Kidney (tissue), 14 donors: ENCODE measurements around the gene KRT78. TPM values are rescaled to one million over a fixed set of nuclear protein-coding genes. Genes with fewer than 3 reads are reported as not detected.

Source experiments
- DNase-seq, 5 donors: peaks; one replicate each; pipeline ENCODE4 v3.0.0-alpha.2; 2013 to 2020
- FAIRE-seq: peaks from 2 replicates; lab custom pipeline; 2012; peaks lifted over from hg19 to GRCh38; lab: Jason Lieb, UNC
- H3K27ac ChIP-seq, 2 donors: one replicate each; pipeline ENCODE4 v1.7.0; 2013; ENCODE audit warnings: low read depth in 2 of 2, low read length in 2 of 2, inconsistent platforms in 1 of 2
- H3K27me3 ChIP-seq: one replicate; pipeline ENCODE4 v1.7.1; 2013; ENCODE audit warnings: low read length, inconsistent platforms; ENCODE audit not compliant: control insufficient read depth, insufficient read depth
- H3K36me3 ChIP-seq, 3 donors: one replicate each; pipeline versions ENCODE4 v1.7.0 to v1.7.1; 2013; ENCODE audit warnings: low read length in 3 of 3, control low read depth in 1 of 3, inconsistent platforms in 1 of 3; ENCODE audit not compliant: insufficient read depth in 3 of 3, control insufficient read depth in 2 of 3
- H3K4me1 ChIP-seq, 3 donors: one replicate each; pipeline versions ENCODE4 v1.7.0 to v1.7.1; 2013; ENCODE audit warnings: low read length in 3 of 3, inconsistent platforms in 1 of 3, low read depth in 1 of 3; ENCODE audit not compliant: control insufficient read depth in 2 of 3, insufficient read depth in 2 of 3
- H3K4me3 ChIP-seq, 3 donors: one replicate each; pipeline versions ENCODE4 v1.7.0 to v1.8.1; 2013; ENCODE audit warnings: low read length in 3 of 3, control low read depth in 1 of 3, inconsistent platforms in 1 of 3
- H3K9ac ChIP-seq, 3 donors: one replicate each; pipeline versions ENCODE4 v1.7.0 to v1.7.1; 2013; ENCODE audit warnings: low read length in 3 of 3, control low read depth in 1 of 3, inconsistent platforms in 1 of 3
- H3K9me3 ChIP-seq, 3 donors: one replicate each; pipeline versions ENCODE4 v1.7.0 to v1.7.1; 2013; ENCODE audit warnings: low read length in 3 of 3, control low read depth in 1 of 3, inconsistent platforms in 1 of 3; ENCODE audit not compliant: control insufficient read depth in 2 of 3, insufficient read depth in 1 of 3
- intact Hi-C: fragments of 100-400 bp; cut with DNase I; formaldehyde crosslinking; loops from one replicate; pipeline ENCODE4 v1.11.1; 2022
- polyA plus RNA-seq: library from polyadenylated mRNA; stranded (reverse); fragments of 350-450 nt; fragmentation: Illumina TruSeq; extraction: RNeasy Lipid Tissue Mini Kit (QIAGEN cat#74804); gene quantifications from one replicate; pipeline ENCODE4 v1.2.3, GENCODE V29; 2014; ENCODE audit warnings: low read depth, low replicate concordance; ENCODE audit not compliant: insufficient read depth
- total RNA-seq: library from RNA; stranded (reverse); fragmentation: NEBNext Ultra II Directional; extraction: Animal tissue kit (Norgen Biotek cat#: 25700); gene quantifications from one replicate; pipeline ENCODE4 v1.2.1, GENCODE V29; 2021
- TF ChIP-seq, protein P1 (sequence below): IDR thresholded peaks from 3 replicates; pipeline ENCODE4 v1.5.1; 2012; ENCODE audit warnings: mild to moderate bottlenecking, moderate library complexity, borderline replicate concordance; ENCODE audit not compliant: insufficient read depth; ENCODE audit errors: extremely low read depth
- donor health status: control.
- donor health status: control.
- donor health status: control.
- donor health status: control.
- donor health status: control.
- donor health status: DM: yes; HTN: yes; CAD: no.
- donor health status: Normal renal cell carcinoma (clear cell type).

The KRT78 gene
- total and polyA plus RNA-seq, 2 donors from 2014 or later: not detected

DNA sequence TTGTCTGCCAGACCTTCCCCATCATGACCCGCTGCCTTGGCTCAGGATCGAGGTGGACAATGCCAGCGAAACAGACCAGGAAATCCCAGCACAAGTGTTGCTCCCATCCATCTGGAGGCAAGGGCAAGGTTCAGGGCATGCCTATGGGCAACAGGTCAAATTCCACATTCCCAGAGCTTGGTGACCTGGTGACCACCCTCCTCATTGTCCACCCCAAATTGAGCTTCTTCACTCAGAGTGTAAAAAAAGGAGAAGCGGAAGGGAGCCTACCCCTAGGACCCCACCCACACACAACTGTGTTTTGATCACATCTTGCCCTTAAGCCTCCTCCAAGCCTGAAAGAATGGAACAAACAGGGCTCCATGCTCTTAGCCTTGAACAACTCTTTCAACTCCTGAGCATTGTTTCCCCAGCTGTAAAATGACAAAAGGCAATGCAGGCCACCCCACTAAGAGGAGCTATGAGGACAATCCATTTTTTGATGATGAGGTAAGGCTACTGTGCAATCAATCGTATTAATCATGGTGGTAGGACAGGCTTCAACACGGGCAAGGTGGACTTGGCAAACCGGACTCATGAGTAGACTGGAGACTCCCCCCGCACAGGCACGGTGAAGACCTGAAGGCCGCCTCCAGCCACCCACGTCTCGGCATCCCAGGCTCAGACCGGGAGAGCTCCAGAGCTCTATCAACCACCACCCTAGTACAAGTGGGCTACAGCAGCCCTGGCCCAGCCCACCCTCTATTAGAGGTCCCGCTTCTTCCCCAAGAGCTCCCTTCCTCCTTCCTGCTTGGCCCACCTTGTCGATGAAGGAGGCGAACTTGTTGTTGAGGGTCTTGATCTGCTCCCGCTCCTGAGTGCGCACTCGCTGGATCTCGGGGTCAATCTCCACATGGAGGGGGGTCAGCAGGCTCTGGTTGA lies 15.5 kb downstream of the KRT78 start:
- Histone ChIP-seq H3K27ac (no peak overlapping the region), H3K27me3 (no peaks in the 10 kb centered on the region), H3K9me3 (no peaks in the 10 kb centered on the region), H3K36me3 (no peaks in the 10 kb centered on the region), H3K9ac (no peak overlapping the region), H3K4me1 (no peaks in the 10 kb centered on the region), H3K4me3 (no peak overlapping the region)
- intact Hi-C loops: no loop called here
- TF ChIP-seq, protein P1, sequence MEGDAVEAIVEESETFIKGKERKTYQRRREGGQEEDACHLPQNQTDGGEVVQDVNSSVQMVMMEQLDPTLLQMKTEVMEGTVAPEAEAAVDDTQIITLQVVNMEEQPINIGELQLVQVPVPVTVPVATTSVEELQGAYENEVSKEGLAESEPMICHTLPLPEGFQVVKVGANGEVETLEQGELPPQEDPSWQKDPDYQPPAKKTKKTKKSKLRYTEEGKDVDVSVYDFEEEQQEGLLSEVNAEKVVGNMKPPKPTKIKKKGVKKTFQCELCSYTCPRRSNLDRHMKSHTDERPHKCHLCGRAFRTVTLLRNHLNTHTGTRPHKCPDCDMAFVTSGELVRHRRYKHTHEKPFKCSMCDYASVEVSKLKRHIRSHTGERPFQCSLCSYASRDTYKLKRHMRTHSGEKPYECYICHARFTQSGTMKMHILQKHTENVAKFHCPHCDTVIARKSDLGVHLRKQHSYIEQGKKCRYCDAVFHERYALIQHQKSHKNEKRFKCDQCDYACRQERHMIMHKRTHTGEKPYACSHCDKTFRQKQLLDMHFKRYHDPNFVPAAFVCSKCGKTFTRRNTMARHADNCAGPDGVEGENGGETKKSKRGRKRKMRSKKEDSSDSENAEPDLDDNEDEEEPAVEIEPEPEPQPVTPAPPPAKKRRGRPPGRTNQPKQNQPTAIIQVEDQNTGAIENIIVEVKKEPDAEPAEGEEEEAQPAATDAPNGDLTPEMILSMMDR: no peak
- DNase-seq (no peak), FAIRE-seq (no peak)

DNA sequence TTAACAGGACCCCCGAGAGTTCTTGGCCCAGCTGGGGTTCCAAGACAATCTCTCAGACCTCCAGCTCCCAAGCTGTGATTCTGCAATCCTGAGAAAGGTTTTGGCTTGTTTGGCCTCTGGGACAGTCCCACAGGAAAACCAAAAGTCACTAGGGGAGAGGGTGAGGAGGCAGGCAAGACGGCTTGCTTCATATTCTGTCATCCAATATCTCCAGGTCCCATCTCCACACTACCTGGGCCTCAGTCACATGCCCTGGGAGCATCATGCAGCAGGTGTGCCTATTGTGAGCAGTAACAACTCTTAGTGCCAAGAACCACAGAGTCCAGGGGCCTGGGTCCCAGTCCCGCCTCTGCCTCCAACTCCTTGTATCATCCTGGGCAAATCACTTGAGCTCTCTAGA lies 16.3 kb downstream of the KRT78 start:
- FAIRE-seq (no peak), DNase-seq (no peak)
- H3K36me3 ChIP-seq: no peaks in the 10 kb centered on the region
- no peak overlapping the region for H3K4me3 ChIP-seq
- H3K27ac ChIP-seq: no peak overlapping the region
- TF ChIP-seq, protein P1: no peak
- no peaks in the 10 kb centered on the region for H3K27me3 ChIP-seq
- no peak overlapping the region for H3K9ac ChIP-seq
- intact Hi-C loops: no loop called here
- H3K4me1 ChIP-seq: no peaks in the 10 kb centered on the region
- H3K9me3 ChIP-seq: no peaks in the 10 kb centered on the region

DNA sequence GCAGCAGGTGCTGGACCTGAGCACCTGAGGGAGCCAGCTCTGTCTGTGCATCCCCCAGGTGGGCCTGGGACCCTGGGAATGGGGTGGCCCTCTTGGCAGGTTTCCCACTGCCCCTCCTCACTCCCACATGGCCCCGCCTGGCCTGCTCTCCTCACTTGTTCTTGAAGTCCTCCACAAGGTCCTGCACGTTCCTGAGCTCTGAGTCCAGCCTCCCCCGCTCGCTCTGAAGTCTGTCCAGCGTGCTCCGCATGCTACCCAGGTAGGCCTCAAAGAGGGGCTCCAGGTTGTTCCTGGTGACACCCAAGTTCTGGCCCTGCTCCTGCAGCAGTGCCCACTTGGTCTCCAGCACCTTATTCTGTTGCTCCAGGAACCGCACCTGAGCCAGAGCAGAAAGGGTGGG lies 17.5 kb downstream of the KRT78 start:
- H3K36me3 ChIP-seq: no peaks in the 10 kb centered on the region
- no peaks in the 10 kb centered on the region for H3K4me1 ChIP-seq
- intact Hi-C loops: no loop called here
- H3K27ac ChIP-seq: no peak overlapping the region
- TF ChIP-seq, protein P1: no peak
- H3K9ac ChIP-seq: no peak overlapping the region
- no peak overlapping the region for H3K4me3 ChIP-seq
- no peak for DNase-seq
- no peak for FAIRE-seq
- H3K9me3 ChIP-seq: no peaks in the 10 kb centered on the region
- H3K27me3 ChIP-seq: no peaks in the 10 kb centered on the region
